Gastroesophageal sphincter (tissue), 4 donors: Measurements from ENCODE around the gene CDC27. TPM values are rescaled to one million over a fixed set of nuclear protein-coding genes. Genes with fewer than 3 reads are reported as not detected.

Source experiments
- ATAC-seq: fragments of 150-250 bp; one replicate; pipeline ENCODE4 v1.9.1; 2016; ENCODE audit warnings: mild to moderate bottlenecking, moderate library complexity
- H3K27ac ChIP-seq, 4 donors: fragments of 200-600 bp; sonication (generic) in 3 of 4; 1 replicate in 3 of 4; 2 replicates in 1 of 4; pipeline ENCODE4 v1.5.1; 2016 to 2019
- H3K27me3 ChIP-seq: fragments of 200-600 bp; sonication (generic); one replicate; pipeline ENCODE4 v1.5.1; 2019
- H3K36me3 ChIP-seq, 2 donors: fragments of 200-600 bp; sonication (generic); one replicate each; pipeline ENCODE4 v1.5.1; 2019; ENCODE audit warnings: control low read depth in 1 of 2
- H3K4me1 ChIP-seq, 3 donors: fragments of 200-600 bp; sonication (generic); 1 replicate in 2 of 3; 2 replicates in 1 of 3; pipeline ENCODE4 v1.5.1; 2016 to 2019; ENCODE audit warnings: control low read depth in 2 of 3
- H3K4me3 ChIP-seq, 2 donors: fragments of 200-600 bp; sonication (generic); one replicate each; pipeline ENCODE4 v1.5.1; 2019; ENCODE audit warnings: mild to moderate bottlenecking in 1 of 2, moderate library complexity in 1 of 2
- H3K9me3 ChIP-seq, 3 donors: fragments of 200-600 bp; sonication (generic); one replicate each; pipeline ENCODE4 v1.5.1; 2017 to 2019; ENCODE audit warnings: control low read depth in 2 of 3
- EP300 ChIP-seq: sonication (generic); formaldehyde crosslinking; IDR thresholded peaks from one replicate; pipeline ENCODE4 v1.6.1; 2017; ENCODE audit warnings: antibody characterized with exemption, mild to moderate bottlenecking
- POLR2A ChIP-seq, 2 donors: fragments of 450-650 bp; IDR thresholded peaks; one replicate each; pipeline ENCODE4 v1.6.1; 2017; ENCODE audit warnings: antibody characterized with exemption in 2 of 2, mild to moderate bottlenecking in 2 of 2, moderate library complexity in 1 of 2
- POLR2AphosphoS5 ChIP-seq: sonication (generic); formaldehyde crosslinking; IDR thresholded peaks from one replicate; pipeline ENCODE4 v1.6.1; 2017; ENCODE audit warnings: antibody characterized with exemption
- WGBS, 2 donors: methylation state at CpG; one replicate each; pipeline ENCODE4 v1.1.5; 2018; ENCODE audit warnings: low coverage in 1 of 2; 5-methylcytosine and 5-hydroxymethylcytosine counted together
- total RNA-seq, 4 donors: library from RNA; depleted of rRNA; stranded (reverse); fragments of >200 nt; gene quantifications; one replicate each; pipeline ENCODE4 v1.1.0, GENCODE V29; 2016
- TF ChIP-seq, protein P1 (sequence below), 4 experiments: fragments of 200-600 bp in 2 of 4; fragments of 450-650 bp in 2 of 4; sonication (generic) in 1 of 4; IDR thresholded peaks; one replicate each; pipeline ENCODE4 v1.5.1; 2017 to 2019; ENCODE audit warnings: antibody characterized with exemption in 4 of 4, mild to moderate bottlenecking in 2 of 4, moderate library complexity in 2 of 4

CDC27 gene
- total RNA-seq, 4 donors from 2014 or later = 40.4 to 71.4 (median 56.0) TPM

DNA sequence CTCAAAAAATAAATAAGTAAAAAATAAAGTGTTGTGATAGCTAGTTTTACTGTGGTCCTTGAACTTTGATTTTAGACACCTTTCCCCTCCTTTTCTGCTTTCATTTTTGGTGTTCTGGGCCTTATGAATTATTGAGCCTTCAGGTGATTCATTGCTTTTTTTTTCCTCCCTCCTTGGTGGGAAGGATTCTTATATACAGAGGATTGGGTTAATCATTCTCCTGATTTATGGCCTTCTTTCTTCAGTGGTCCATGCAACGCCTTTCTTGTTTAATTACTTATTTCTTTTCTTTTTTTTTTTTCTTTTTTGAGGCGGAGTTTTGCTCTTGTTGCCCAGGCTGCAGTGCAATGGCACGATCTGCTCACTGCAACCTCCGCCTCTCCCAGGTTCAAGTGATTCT, 12.1 kb upstream of the CDC27 start:
- no peaks in the 10 kb centered on the region for H3K9me3 ChIP-seq
- no peak for TF ChIP-seq POLR2AphosphoS5
- TF ChIP-seq, protein P1, sequence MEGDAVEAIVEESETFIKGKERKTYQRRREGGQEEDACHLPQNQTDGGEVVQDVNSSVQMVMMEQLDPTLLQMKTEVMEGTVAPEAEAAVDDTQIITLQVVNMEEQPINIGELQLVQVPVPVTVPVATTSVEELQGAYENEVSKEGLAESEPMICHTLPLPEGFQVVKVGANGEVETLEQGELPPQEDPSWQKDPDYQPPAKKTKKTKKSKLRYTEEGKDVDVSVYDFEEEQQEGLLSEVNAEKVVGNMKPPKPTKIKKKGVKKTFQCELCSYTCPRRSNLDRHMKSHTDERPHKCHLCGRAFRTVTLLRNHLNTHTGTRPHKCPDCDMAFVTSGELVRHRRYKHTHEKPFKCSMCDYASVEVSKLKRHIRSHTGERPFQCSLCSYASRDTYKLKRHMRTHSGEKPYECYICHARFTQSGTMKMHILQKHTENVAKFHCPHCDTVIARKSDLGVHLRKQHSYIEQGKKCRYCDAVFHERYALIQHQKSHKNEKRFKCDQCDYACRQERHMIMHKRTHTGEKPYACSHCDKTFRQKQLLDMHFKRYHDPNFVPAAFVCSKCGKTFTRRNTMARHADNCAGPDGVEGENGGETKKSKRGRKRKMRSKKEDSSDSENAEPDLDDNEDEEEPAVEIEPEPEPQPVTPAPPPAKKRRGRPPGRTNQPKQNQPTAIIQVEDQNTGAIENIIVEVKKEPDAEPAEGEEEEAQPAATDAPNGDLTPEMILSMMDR (IDR thresholded peaks at IDR 0.05) = no peak
- TF ChIP-seq EP300 = no peak
- TF ChIP-seq POLR2A (IDR thresholded peaks at IDR 0.05) = no peak
- H3K4me1 ChIP-seq = peaks cover 0 to 25% (median 16%) of the 10 kb centered on the region in 3 donors
- no peak overlapping the region for H3K27ac ChIP-seq
- no peak overlapping the region for H3K4me3 ChIP-seq
- no peaks in the 10 kb centered on the region for H3K36me3 ChIP-seq
- no peaks in the 10 kb centered on the region for H3K27me3 ChIP-seq
- ATAC-seq = no peak
- 56 to 70% methylated on average over 1 to 2 of the region's 4 CpGs for WGBS, 2 donors

DNA sequence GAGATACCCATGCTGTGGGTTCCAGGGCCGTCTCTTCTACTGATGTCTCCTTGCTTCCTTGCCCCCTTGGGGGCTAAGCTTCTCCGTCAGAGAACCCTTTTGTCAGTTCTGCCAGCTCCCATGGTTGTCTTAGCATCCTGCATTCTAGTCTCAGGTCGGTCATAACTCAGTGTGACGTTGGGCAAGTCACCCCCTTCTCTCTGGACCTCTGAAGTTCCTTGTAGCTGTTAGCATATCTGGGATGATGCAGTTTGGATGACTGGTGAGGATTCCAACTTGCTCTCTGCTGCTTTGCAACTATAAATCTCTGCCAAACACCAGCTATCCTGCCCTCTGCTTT, 11.2 kb upstream of the CDC27 start:
- no peak for ATAC-seq
- no peak overlapping the region for H3K27ac ChIP-seq
- TF ChIP-seq EP300 (no peak), POLR2A (IDR thresholded peaks at IDR 0.05) (no peak), POLR2AphosphoS5 (no peak)
- TF ChIP-seq, protein P1 (IDR thresholded peaks at IDR 0.05) = no peak

DNA sequence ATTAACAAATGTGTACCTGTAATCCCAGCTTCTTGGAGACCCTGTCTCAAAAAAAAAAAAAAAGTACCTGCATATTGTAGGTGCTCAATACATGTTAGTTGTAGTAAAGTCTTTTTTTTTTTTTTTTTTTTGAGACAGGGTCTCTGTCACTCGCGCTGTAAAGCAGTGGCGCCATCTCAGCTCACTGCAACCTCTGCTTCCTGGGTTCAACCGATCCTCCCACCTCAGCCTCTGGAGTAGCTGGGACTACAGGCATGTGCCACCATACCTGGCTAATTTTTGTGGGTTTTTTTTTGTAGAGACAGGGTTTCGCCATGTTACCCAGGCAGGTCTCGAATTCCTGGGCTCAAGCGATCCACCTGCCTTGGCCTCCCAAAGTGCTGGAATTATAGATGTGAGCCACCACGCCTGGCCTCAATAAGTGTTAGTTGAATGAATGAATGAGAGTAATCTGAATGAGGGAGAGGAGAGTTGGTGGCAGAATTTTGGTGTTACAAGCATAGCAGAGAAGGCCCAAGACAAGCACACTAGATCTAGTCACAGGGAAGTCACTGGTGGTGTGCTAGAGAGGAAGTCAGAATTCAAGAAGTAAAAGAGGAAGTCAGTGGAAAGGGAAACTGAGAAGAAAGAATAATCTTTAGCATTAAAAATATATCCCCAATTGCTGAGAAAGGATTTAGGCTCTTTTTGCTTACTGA, 10.7 kb upstream of the CDC27 start:
- no peaks in the 10 kb centered on the region for H3K9me3 ChIP-seq
- H3K36me3 ChIP-seq = no peaks in the 10 kb centered on the region
- TF ChIP-seq EP300 = no peak
- TF ChIP-seq POLR2AphosphoS5 = no peak
- TF ChIP-seq, protein P1 (IDR thresholded peaks at IDR 0.05) = no peak
- no peak for TF ChIP-seq POLR2A (IDR thresholded peaks at IDR 0.05)
- no peak overlapping the region for H3K4me3 ChIP-seq
- peaks cover 0 to 12% (median 6%) of the 10 kb centered on the region in 3 donors for H3K4me1 ChIP-seq
- H3K27ac ChIP-seq = no peak overlapping the region
- 94% methylated on average over 4 of the region's 8 CpGs; no CpG with 5 or more reads in 1 of the 2 donors for WGBS, 2 donors
- no peaks in the 10 kb centered on the region for H3K27me3 ChIP-seq
- no peak for ATAC-seq

More for the DNA sequence above, 11.2 kb upstream of the CDC27 start:
- H3K4me3 ChIP-seq = no peak overlapping the region
- no peaks in the 10 kb centered on the region for H3K9me3 ChIP-seq
- WGBS, 2 donors = 75 to 92% methylated on average over 2 to 4 of the region's 4 CpGs
- H3K27me3 ChIP-seq = no peaks in the 10 kb centered on the region
- H3K36me3 ChIP-seq = no peaks in the 10 kb centered on the region
- peaks cover 0 to 18% (median 11%) of the 10 kb centered on the region in 3 donors for H3K4me1 ChIP-seq

DNA sequence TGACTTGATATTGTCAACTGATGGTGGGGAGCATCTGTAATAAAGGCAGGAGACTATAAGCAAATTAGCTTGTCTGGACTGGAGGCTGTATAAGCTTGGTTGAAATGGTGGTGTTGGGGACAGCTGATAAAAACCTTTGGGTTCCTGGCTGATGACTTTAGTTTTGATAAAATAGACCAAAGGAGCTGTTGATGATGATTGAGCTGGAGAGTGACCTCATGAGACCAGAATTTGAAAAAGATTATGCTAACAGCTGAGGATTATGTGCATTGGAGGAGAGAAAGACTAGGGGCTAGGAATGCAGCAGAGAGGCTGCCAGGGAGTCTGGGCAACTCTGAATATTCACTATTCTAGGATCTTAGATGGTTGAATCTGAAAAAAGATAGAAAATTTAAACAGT, 8.7 kb upstream of the CDC27 start:
- TF ChIP-seq, protein P1 (IDR thresholded peaks at IDR 0.05) = no peak
- TF ChIP-seq EP300 = no peak
- no peak for TF ChIP-seq POLR2AphosphoS5
- TF ChIP-seq POLR2A (IDR thresholded peaks at IDR 0.05) = no peak
- no peaks in the 10 kb centered on the region for H3K9me3 ChIP-seq
- H3K4me1 ChIP-seq = no peaks in the 10 kb centered on the region
- H3K36me3 ChIP-seq = no peaks in the 10 kb centered on the region
- H3K27ac ChIP-seq = no peak overlapping the region
- no peak for ATAC-seq
- no peak overlapping the region for H3K4me3 ChIP-seq
- no peaks in the 10 kb centered on the region for H3K27me3 ChIP-seq

DNA sequence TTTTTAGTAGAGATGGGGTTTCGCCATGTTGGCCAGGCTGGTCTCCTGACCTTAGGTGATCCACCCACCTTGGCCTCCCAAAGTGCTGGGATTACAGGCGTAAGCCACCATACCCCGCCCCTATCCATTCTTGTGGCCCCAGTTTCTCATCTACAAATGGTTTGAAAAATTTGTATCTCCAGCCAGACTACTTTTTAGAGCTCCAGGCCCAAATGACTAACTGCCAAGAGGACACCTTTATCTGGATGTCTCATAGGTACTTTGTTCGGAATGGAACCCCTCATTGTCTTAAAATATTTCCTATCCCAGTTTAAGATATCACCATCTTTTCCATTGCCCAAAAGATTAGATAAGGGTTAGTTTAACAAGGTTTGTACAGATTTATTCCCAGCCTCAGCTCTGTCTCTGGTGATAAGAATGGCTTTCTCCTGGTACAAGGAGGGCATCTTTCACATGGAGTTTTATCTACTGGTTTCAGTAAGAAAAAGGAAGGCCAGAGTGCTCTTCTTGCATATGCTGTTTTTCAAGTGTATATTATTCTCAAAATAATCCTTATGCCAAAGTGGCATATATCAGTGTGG, 4.9 kb upstream of the CDC27 start:
- Histone ChIP-seq H3K9me3 (no peaks in the 10 kb centered on the region), H3K27me3 (no peaks in the 10 kb centered on the region), H3K4me1 (peaks cover 0 to 6% (median 0%) of the 10 kb centered on the region in 3 donors), H3K27ac (no peak overlapping the region), H3K4me3 (no peak overlapping the region), H3K36me3 (no peaks in the 10 kb centered on the region)
- TF ChIP-seq POLR2AphosphoS5 (no peak), EP300 (no peak), POLR2A (IDR thresholded peaks at IDR 0.05) (no peak)
- TF ChIP-seq, protein P1 (IDR thresholded peaks at IDR 0.05) = no peak
- no peak for ATAC-seq
- 88 to 96% methylated on average over 1 to 4 of the region's 4 CpGs for WGBS, 2 donors
